ENCODE results near the gene ZRANB1.

The ZRANB1 gene

DNA sequence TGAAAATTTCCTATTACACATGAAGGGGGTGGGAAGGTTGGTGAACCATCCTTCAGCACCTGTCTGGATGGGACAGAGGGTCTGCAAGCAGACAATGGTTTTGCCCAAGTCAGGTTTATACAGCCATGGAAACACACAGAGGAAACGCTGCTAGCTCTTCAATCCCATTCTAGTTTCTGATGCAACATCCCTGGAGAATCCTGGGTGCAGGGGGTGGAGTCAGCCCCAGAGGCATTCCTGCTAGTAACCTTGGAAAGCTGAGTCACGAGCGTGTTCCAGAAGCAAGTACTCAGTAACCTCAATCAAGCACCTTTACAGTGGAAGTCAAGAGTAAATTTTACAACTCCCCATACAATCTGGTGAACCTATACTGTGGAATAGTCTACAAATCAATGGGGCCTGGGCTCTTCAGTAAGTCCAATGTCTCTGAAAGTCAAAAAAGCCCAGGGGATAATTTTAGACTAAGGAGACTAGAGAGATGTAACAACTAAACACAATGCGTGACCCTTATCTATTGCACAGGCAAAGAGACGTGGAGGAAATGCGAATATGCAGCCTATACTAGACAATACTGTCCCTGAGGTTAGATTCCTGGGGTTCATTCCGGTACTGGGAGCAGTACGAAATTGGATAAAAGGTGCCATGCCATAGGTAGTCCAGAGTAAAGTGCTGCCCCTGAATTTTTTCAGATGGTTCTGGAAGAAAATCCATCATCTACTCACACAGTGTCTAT is 95.4 kb downstream of the ZRANB1 start:
- no peak for DNase-seq (ENCODE audit: low spot score)
- TF ChIP-seq, protein P1, sequence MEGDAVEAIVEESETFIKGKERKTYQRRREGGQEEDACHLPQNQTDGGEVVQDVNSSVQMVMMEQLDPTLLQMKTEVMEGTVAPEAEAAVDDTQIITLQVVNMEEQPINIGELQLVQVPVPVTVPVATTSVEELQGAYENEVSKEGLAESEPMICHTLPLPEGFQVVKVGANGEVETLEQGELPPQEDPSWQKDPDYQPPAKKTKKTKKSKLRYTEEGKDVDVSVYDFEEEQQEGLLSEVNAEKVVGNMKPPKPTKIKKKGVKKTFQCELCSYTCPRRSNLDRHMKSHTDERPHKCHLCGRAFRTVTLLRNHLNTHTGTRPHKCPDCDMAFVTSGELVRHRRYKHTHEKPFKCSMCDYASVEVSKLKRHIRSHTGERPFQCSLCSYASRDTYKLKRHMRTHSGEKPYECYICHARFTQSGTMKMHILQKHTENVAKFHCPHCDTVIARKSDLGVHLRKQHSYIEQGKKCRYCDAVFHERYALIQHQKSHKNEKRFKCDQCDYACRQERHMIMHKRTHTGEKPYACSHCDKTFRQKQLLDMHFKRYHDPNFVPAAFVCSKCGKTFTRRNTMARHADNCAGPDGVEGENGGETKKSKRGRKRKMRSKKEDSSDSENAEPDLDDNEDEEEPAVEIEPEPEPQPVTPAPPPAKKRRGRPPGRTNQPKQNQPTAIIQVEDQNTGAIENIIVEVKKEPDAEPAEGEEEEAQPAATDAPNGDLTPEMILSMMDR (IDR thresholded peaks at IDR 0.05; ENCODE audit: extremely low read depth, insufficient read depth, missing control alignments), result no peak
- in situ Hi-C loops (cut with MboI; ENCODE audit: low pct_unique_long_range_greater_than_20kb, low sequenced_read_pairs, unreplicated experiment), result no loop called here

All from GM13977 (cell line).